CD4-positive, alpha-beta T cell treated with Interleukin-10 for 1 hour (primary cell): Measurements from ENCODE around the gene HOMER2.
"Not testable (repeated sequence)": the region's sequence is repeated elsewhere in the genome, so short reads cannot be mapped to it uniquely, and the experiment has no call there.

Experiments
- DNase-seq: peaks from one replicate; pipeline ENCODE4 v3.0.0-alpha.2; 2020

HOMER2 gene

GRCh38 chr15:82923744-82924143 is 28.8 kb downstream of the HOMER2 start:
- no peak for DNase-seq

- DNase-seq = no peak
These were observed 29.8 kb downstream of the HOMER2 start for GRCh38 chr15:82922737-82923136.

GRCh38 chr15:82921939-82922338 is 30.6 kb downstream of the HOMER2 start:
- no peak for DNase-seq

- no peak for DNase-seq
These were observed 31.3 kb downstream of the HOMER2 start for GRCh38 chr15:82921242-82921641.

GRCh38 chr15:82919231-82919886 is 33.2 kb downstream of the HOMER2 start:
- no peak for DNase-seq

GRCh38 chr15:82918607-82919230 is 33.8 kb downstream of the HOMER2 start:
- no peak for DNase-seq

- DNase-seq = no peak
These were observed 34.4 kb downstream of the HOMER2 start for GRCh38 chr15:82918162-82918561.

GRCh38 chr15:82917249-82917648 is 35.3 kb downstream of the HOMER2 start:
- no peak for DNase-seq

GRCh38 chr15:82916161-82916952 is 36.2 kb downstream of the HOMER2 start:
- DNase-seq = no peak

GRCh38 chr15:82914396-82914795 is 38.1 kb downstream of the HOMER2 start:
- no peak for DNase-seq

- no peak for DNase-seq
These were observed 41.1 kb downstream of the HOMER2 start for GRCh38 chr15:82911458-82911857.

- no peak for DNase-seq
These were observed 41.8 kb downstream of the HOMER2 start for GRCh38 chr15:82910721-82911120.

GRCh38 chr15:82909080-82909815 is 43.3 kb downstream of the HOMER2 start:
- no peak for DNase-seq

- DNase-seq = no peak
These were observed 45.2 kb downstream of the HOMER2 start for GRCh38 chr15:82907350-82907749.

GRCh38 chr15:82904574-82904973 is 47.9 kb downstream of the HOMER2 start:
- DNase-seq = no peak

- no peak for DNase-seq
These were observed 49.0 kb downstream of the HOMER2 start for GRCh38 chr15:82903511-82903910.

- no peak for DNase-seq
These were observed 51.3 kb downstream of the HOMER2 start for GRCh38 chr15:82901114-82901805.

- DNase-seq = no peak
These were observed 51.9 kb downstream of the HOMER2 start for GRCh38 chr15:82900511-82901060.

GRCh38 chr15:82898961-82899360 is 53.6 kb downstream of the HOMER2 start:
- DNase-seq = no peak

GRCh38 chr15:82895983-82896382 is 56.5 kb downstream of the HOMER2 start:
- DNase-seq = no peak

GRCh38 chr15:82894971-82895520 is 57.5 kb downstream of the HOMER2 start:
- no peak for DNase-seq

GRCh38 chr15:82893473-82893872 is 59.0 kb downstream of the HOMER2 start:
- not testable (repeated sequence) for DNase-seq
